Transverse colon (tissue), 3 donors: ENCODE measurements around the gene FASN.

Source experiments
- EP300 ChIP-seq: sonication (generic); formaldehyde crosslinking; IDR thresholded peaks from one replicate; pipeline ENCODE4 v1.6.1; 2017; ENCODE audit warnings: antibody characterized with exemption, low read depth
- TF ChIP-seq, protein P1 (sequence below), 5 experiments: fragments of 200-600 bp in 3 of 5; fragments of 450-650 bp in 2 of 5; sonication (generic) in 3 of 5; IDR thresholded peaks; 1 replicate in 2 of 5; 2 replicates in 3 of 5; pipeline ENCODE4 v1.5.1; 2016 to 2017; ENCODE audit warnings: antibody characterized with exemption in 5 of 5, inconsistent platforms in 3 of 5, mild to moderate bottlenecking in 2 of 5, moderate library complexity in 1 of 5

DNA sequence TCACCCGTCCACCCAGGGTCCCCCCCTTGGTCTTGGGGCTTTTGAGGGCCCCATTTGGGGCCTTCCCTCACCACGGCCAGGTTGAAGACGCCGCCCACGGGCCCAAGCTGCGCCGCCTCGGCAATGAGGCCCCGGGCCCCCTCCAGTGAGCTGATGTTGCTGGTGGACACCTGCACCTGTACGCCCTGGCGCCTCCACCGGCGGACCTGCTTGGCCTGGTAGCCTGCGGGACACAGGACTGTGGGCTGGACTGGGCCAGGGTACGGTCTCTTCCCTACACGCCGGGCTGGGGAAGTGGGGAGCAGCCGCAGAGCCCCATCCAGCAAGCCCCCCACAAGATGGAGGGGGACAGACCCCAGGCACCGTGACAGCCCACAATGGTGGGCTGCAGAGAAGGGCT, 15.6 kb downstream of the FASN start:
- TF ChIP-seq EP300 = no peak
- TF ChIP-seq, protein P1, sequence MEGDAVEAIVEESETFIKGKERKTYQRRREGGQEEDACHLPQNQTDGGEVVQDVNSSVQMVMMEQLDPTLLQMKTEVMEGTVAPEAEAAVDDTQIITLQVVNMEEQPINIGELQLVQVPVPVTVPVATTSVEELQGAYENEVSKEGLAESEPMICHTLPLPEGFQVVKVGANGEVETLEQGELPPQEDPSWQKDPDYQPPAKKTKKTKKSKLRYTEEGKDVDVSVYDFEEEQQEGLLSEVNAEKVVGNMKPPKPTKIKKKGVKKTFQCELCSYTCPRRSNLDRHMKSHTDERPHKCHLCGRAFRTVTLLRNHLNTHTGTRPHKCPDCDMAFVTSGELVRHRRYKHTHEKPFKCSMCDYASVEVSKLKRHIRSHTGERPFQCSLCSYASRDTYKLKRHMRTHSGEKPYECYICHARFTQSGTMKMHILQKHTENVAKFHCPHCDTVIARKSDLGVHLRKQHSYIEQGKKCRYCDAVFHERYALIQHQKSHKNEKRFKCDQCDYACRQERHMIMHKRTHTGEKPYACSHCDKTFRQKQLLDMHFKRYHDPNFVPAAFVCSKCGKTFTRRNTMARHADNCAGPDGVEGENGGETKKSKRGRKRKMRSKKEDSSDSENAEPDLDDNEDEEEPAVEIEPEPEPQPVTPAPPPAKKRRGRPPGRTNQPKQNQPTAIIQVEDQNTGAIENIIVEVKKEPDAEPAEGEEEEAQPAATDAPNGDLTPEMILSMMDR (IDR thresholded peaks at IDR 0.05) = no peak
